DND-41 (cell line): ENCODE results near the gene SPACA7.

ENCODE experiments used
- EZH2 ChIP-seq: IDR thresholded peaks from 3 replicates; pipeline ENCODE4 v1.6.1; 2012; ENCODE audit warnings: borderline replicate concordance, low read depth, mild to moderate bottlenecking, moderate library complexity, low read length, inconsistent platforms; ENCODE audit not compliant: severe bottlenecking
- TF ChIP-seq, protein P1 (sequence below): IDR thresholded peaks from 2 replicates; pipeline ENCODE4 v1.5.1; 2012; ENCODE audit warnings: borderline replicate concordance, low read length, moderate library complexity, mild to moderate bottlenecking; ENCODE audit not compliant: poor library complexity, severe bottlenecking; ENCODE audit errors: extremely low read depth

GRCh38 chr13:112328936-112329335, 47.2 kb upstream of the SPACA7 start:
- TF ChIP-seq, protein P1, sequence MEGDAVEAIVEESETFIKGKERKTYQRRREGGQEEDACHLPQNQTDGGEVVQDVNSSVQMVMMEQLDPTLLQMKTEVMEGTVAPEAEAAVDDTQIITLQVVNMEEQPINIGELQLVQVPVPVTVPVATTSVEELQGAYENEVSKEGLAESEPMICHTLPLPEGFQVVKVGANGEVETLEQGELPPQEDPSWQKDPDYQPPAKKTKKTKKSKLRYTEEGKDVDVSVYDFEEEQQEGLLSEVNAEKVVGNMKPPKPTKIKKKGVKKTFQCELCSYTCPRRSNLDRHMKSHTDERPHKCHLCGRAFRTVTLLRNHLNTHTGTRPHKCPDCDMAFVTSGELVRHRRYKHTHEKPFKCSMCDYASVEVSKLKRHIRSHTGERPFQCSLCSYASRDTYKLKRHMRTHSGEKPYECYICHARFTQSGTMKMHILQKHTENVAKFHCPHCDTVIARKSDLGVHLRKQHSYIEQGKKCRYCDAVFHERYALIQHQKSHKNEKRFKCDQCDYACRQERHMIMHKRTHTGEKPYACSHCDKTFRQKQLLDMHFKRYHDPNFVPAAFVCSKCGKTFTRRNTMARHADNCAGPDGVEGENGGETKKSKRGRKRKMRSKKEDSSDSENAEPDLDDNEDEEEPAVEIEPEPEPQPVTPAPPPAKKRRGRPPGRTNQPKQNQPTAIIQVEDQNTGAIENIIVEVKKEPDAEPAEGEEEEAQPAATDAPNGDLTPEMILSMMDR: no peak
- no peak for TF ChIP-seq EZH2
